K562 (cell line): ENCODE results near the gene DHRS12. TPM values are rescaled to one million over a fixed set of nuclear protein-coding genes. Genes with fewer than 3 reads are reported as not detected.

ENCODE experiments used
- ADNP ChIP-seq: fragments of 200-800 bp; sonication (Bioruptor generic); IDR thresholded peaks from 2 replicates; pipeline ENCODE4 v1.6.1; 2016; ENCODE audit warnings: missing genetic modification characterization, missing compliant biosample characterization
- AFF1 ChIP-seq, 2 experiments: fragments of 450-650 bp; IDR thresholded peaks; 2 replicates each; pipeline ENCODE4 v1.6.1; 2018; ENCODE audit warnings: mild to moderate bottlenecking in 2 of 2, low read depth in 1 of 2; ENCODE audit not compliant: partially characterized antibody in 2 of 2
- FOS ChIP-seq: IDR thresholded peaks from 3 replicates; pipeline ENCODE4 v1.6.1; 2011; ENCODE audit not compliant: insufficient read length; ENCODE audit errors: extremely low read depth
- FOSL1 ChIP-seq: fragments of 200-800 bp; sonication (Bioruptor generic); conservative IDR thresholded peaks from 2 replicates; pipeline ENCODE4 v1.6.1; 2016; ENCODE audit warnings: missing genetic modification characterization, missing compliant biosample characterization
- IFI16 ChIP-seq: fragments of 250-450 bp; sonication (Bioruptor Pico); IDR thresholded peaks from 2 replicates; pipeline ENCODE4 v2.1.2; 2022; ENCODE audit warnings: mild to moderate bottlenecking, inconsistent platforms
- MCM7 ChIP-seq, 2 experiments: fragments of 450-650 bp; IDR thresholded peaks; 2 replicates each; pipeline ENCODE4 v1.6.1; 2016 to 2018
- NR2C2 ChIP-seq, 2 experiments: fragments of 200-800 bp in 1 of 2; sonication (Bioruptor generic) in 1 of 2; sonication (generic) in 1 of 2; formaldehyde crosslinking in 1 of 2; IDR thresholded peaks; 2 replicates each; pipeline versions ENCODE4 v1.6.1 to v1.8.0; 2016 to 2022; ENCODE audit warnings: mild to moderate bottlenecking in 1 of 2, missing compliant biosample characterization in 1 of 2, missing genetic modification characterization in 1 of 2, missing genetic modification reagents in 1 of 2
- POLR2G ChIP-seq: fragments of 200-400 bp; formaldehyde crosslinking; IDR thresholded peaks from 2 replicates; pipeline ENCODE4 v1.6.1; 2017; ENCODE audit warnings: low read depth, mild to moderate bottlenecking, antibody characterized with exemption, low read length, moderate library complexity
- RBFOX2 ChIP-seq: fragments of 200-400 bp; formaldehyde crosslinking; IDR thresholded peaks from 2 replicates; pipeline ENCODE4 v1.6.1; 2017; ENCODE audit warnings: low read depth, mild to moderate bottlenecking, low read length, moderate library complexity
- RBM17 ChIP-seq: fragments of 200-400 bp; formaldehyde crosslinking; IDR thresholded peaks from 2 replicates; pipeline ENCODE4 v1.6.1; 2017; ENCODE audit warnings: low read depth, mild to moderate bottlenecking, low read length, borderline replicate concordance
- SNRNP70 ChIP-seq: fragments of 200-400 bp; formaldehyde crosslinking; optimal IDR thresholded peaks from 2 replicates; pipeline ENCODE3; 2017; ENCODE audit warnings: low read depth, low read length
- ZBTB9 ChIP-seq: fragments of 450-650 bp; formaldehyde crosslinking; IDR thresholded peaks from 2 replicates; pipeline ENCODE4 v1.4.0; 2020; ENCODE audit warnings: mild to moderate bottlenecking, moderate library complexity
- polyA plus RNA-seq, 8 experiments: library from polyadenylated mRNA; depleted of rRNA in 4 of 8; stranded (reverse) in 5 of 8; unstranded in 3 of 8; fragments of >200 nt; fragmentation: Nextera tagmentation in 2 of 8; fragmentation: Illumina TruSeq in 1 of 8; extraction: Ambion mirVana in 2 of 8; extraction: Trizol in 1 of 8; gene quantifications; 2 replicates each; pipeline versions ENCODE4 v1.2.1 to v1.2.3, GENCODE V29; 2011 to 2014; ENCODE audit warnings: inconsistent platforms in 1 of 8, missing spikeins in 1 of 8
- total RNA-seq, 7 experiments: library from RNA; depleted of rRNA in 6 of 7; stranded (reverse); fragments of >200 nt in 6 of 7; fragmentation: Illumina TruSeq in 2 of 7; extraction: Trizol in 2 of 7; gene quantifications; 2 replicates each; pipeline versions ENCODE4 v1.2.1 to v1.2.3, GENCODE V29; 2011 to 2021; ENCODE audit warnings: low replicate concordance in 1 of 7

DHRS12 gene
- total and polyA plus RNA-seq, 9 of the 15 experiments (the other 6 are each of a cell fraction or from before 2014, with no cell fraction given): 0.62 to 2.7 (median 0.98) TPM

GRCh38 chr13:51759240-51759639 is 44.7 kb downstream of the DHRS12 start (continued):
- TF ChIP-seq NR2C2 (CRISPR knock-in tag; IDR thresholded peaks at IDR 0.05) (no peak), NR2C2 (tag; IDR thresholded peaks at IDR 0.05) (no peak), MCM7 (IDR thresholded peaks at IDR 0.05) (no peak), ADNP (no peak), FOSL1 (tag) (no peak), SNRNP70 (no peak), RBM17 (no peak), FOS (no peak), ZBTB9 (CRISPR knock-in tag) (no peak), IFI16 (CRISPR knock-in tag) (no peak), RBFOX2 (no peak), POLR2G (no peak), AFF1 (IDR thresholded peaks at IDR 0.05; ENCODE audit: low read depth in 1 of 2, partially characterized antibody in 2 of 2) (no peak)
